ENCODE data around the gene NOS2. TPM values are rescaled to one million over a fixed set of nuclear protein-coding genes. Genes with fewer than 3 reads are reported as not detected.

The NOS2 gene
- total RNA-seq, 1 experiment from 2014 or later: 0.35 TPM

DNA sequence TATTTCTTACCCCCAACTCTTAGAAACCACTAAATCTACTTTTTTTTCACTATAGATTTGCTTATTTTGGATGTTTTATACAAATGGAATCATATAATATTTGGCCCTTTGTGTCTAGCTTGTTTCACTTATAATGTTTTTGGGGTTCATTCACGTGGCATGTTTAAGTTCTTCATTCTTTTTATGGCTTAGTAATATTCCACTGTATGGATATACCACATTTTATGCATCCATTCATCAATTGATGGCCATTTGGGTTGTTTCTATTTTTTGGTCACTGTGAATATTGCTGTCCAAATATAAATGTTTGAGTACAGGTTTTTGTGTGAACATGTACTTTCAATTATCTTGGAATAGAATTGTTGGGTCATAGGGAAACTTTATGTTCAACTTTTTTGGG lies 9.2 kb upstream of the NOS2 start:
- Histone ChIP-seq H4K20me1 (ENCODE audit: control insufficient read depth, insufficient read depth, insufficient read length) (no peaks in the 10 kb centered on the region), H2BK15ac (ENCODE audit: low read depth, low read length) (no peak overlapping the region), H3T11ph (ENCODE audit: low read length) (no peak overlapping the region), H2AFZ (ENCODE audit: low read length) (no peak overlapping the region), H3K9ac (ENCODE audit: extremely low read depth, insufficient read length, low read length) (no peak overlapping the region), H2BK12ac (ENCODE audit: insufficient read length, low read depth, low read length) (no peak overlapping the region), H4K5ac (ENCODE audit: insufficient read length, low read depth, low read length) (no peak overlapping the region), H4K91ac (ENCODE audit: insufficient read length, low read depth, low read length) (no peak overlapping the region), H3K79me1 (ENCODE audit: insufficient read depth, low read depth, low read length, poor library complexity, severe bottlenecking) (no peaks in the 10 kb centered on the region), H3K4me1 (ENCODE audit: insufficient read depth, low read length) (no peaks in the 10 kb centered on the region; the same call in 1 of the 2 replicates), H3K9me3 (ENCODE audit: control insufficient read depth, low read depth, low read length) (no peaks in the 10 kb centered on the region), H3K4ac (ENCODE audit: low read depth, low read length) (no peak overlapping the region), H3K56ac (ENCODE audit: insufficient read length, low read depth, low read length) (no peak overlapping the region), H3K79me2 (ENCODE audit: insufficient read depth, low read length) (no peaks in the 10 kb centered on the region), H2AK5ac (ENCODE audit: insufficient read length, low read length) (no peak overlapping the region), H3K27ac (ENCODE audit: insufficient read length, low read depth, low read length) (no peak overlapping the region), H3K4me2 (ENCODE audit: insufficient read depth, insufficient read length, low read length) (no peak overlapping the region), H2BK120ac (ENCODE audit: low read depth, low read length, poor library complexity, severe bottlenecking) (no peak overlapping the region), H3K18ac (ENCODE audit: insufficient read length, low read depth, low read length) (no peak overlapping the region), H3K14ac (ENCODE audit: insufficient read depth, low read length) (no peak overlapping the region), H3K23ac (ENCODE audit: insufficient read length, low read depth, low read length) (no peak overlapping the region), H2BK5ac (ENCODE audit: insufficient read length, low read length) (no peak overlapping the region), H4K8ac (replicated peaks; ENCODE audit: insufficient read length, low read depth, low read length) (no peak overlapping the region), H3K27me3 (ENCODE audit: insufficient read depth, low read length) (no peaks in the 10 kb centered on the region), H2BK20ac (ENCODE audit: low read depth, low read length, poor library complexity, severe bottlenecking) (no peak overlapping the region), H3K23me2 (ENCODE audit: insufficient read length, low read depth, low read length, poor library complexity, severe bottlenecking) (peaks cover 5% of the 10 kb centered on the region)
- Mint-ChIP-seq H3K36me3 (ENCODE audit: insufficient read depth in 1 of 3, low read depth in 3 of 3) (peaks cover 0 to 7% (median 0%) of the 10 kb centered on the region in 3 experiments; a peak in 3 of 7 replicates), H3K4me1 (peaks cover 21% of the 10 kb centered on the region in 2 experiments), H3K27me3 (ENCODE audit: low read depth) (no peaks in the 10 kb centered on the region; the same call in 1 of the 2 replicates), H3K4me3 (no peak overlapping the region), H3K27ac (no peak overlapping the region), H3K9me3 (peaks cover 7 to 8% of the 10 kb centered on the region in 2 experiments; a peak in 4 of 5 replicates)
- no CpG with 5 or more reads among the region's 1 CpG for WGBS (ENCODE audit: extremely low coverage, insufficient read length, low lambda C conversion rate)
- TF ChIP-seq, protein P1, sequence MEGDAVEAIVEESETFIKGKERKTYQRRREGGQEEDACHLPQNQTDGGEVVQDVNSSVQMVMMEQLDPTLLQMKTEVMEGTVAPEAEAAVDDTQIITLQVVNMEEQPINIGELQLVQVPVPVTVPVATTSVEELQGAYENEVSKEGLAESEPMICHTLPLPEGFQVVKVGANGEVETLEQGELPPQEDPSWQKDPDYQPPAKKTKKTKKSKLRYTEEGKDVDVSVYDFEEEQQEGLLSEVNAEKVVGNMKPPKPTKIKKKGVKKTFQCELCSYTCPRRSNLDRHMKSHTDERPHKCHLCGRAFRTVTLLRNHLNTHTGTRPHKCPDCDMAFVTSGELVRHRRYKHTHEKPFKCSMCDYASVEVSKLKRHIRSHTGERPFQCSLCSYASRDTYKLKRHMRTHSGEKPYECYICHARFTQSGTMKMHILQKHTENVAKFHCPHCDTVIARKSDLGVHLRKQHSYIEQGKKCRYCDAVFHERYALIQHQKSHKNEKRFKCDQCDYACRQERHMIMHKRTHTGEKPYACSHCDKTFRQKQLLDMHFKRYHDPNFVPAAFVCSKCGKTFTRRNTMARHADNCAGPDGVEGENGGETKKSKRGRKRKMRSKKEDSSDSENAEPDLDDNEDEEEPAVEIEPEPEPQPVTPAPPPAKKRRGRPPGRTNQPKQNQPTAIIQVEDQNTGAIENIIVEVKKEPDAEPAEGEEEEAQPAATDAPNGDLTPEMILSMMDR (conservative IDR thresholded peaks at IDR 0.05): no peak
- DNase-seq: no peak

Measured in H9 (cell line).